GM23248 (cell line): ENCODE measurements around the gene NRBP1. TPM values are rescaled to one million over a fixed set of nuclear protein-coding genes. Genes with fewer than 3 reads are reported as not detected.
A peak's percentile ranks its signal among the peaks of the same experiment; 100 is the strongest.

Experiments
- DNase-seq: peaks from one replicate; pipeline ENCODE4 v3.0.0-alpha.2; 2015
- H2AFZ ChIP-seq: fragments of 200-600 bp; sonication (generic); 2 replicates; pipeline ENCODE4 v1.6.1; 2016; ENCODE audit warnings: antibody characterized with exemption
- H3F3A ChIP-seq: fragments of 200-600 bp; sonication (generic); 2 replicates; pipeline ENCODE4 v1.6.1; 2016; ENCODE audit warnings: mild to moderate bottlenecking, antibody characterized with exemption, mixed run types; ENCODE audit not compliant: insufficient read depth
- H3K27ac ChIP-seq: fragments of 200-600 bp; sonication (generic); 2 replicates; pipeline ENCODE4 v1.5.1; 2016; ENCODE audit warnings: mild to moderate bottlenecking
- H3K27me3 ChIP-seq: fragments of 200-600 bp; sonication (generic); replicated peaks from 2 replicates; pipeline ENCODE4 v1.6.1; 2016; ENCODE audit warnings: mild to moderate bottlenecking; ENCODE audit not compliant: insufficient read depth
- H3K36me3 ChIP-seq: fragments of 200-600 bp; sonication (generic); 2 replicates; pipeline ENCODE4 v1.6.1; 2016; ENCODE audit warnings: low read depth, mild to moderate bottlenecking
- H3K4me1 ChIP-seq: fragments of 200-600 bp; sonication (generic); 2 replicates; pipeline ENCODE4 v1.6.1; 2016; ENCODE audit warnings: mild to moderate bottlenecking; ENCODE audit not compliant: insufficient read depth
- H3K4me2 ChIP-seq: fragments of 200-600 bp; sonication (generic); one replicate; pipeline ENCODE4 v1.6.1; 2016; ENCODE audit warnings: mild to moderate bottlenecking; ENCODE audit not compliant: unreplicated experiment
- H3K4me3 ChIP-seq: fragments of 200-600 bp; sonication (generic); 2 replicates; pipeline ENCODE4 v1.5.1; 2016; ENCODE audit warnings: mild to moderate bottlenecking
- H3K79me2 ChIP-seq: fragments of 200-600 bp; sonication (generic); 2 replicates; pipeline ENCODE4 v1.6.1; 2016; ENCODE audit warnings: mild to moderate bottlenecking; ENCODE audit not compliant: insufficient read depth
- H3K9ac ChIP-seq: fragments of 200-600 bp; sonication (generic); 2 replicates; pipeline ENCODE4 v1.6.1; 2016; ENCODE audit warnings: mild to moderate bottlenecking
- H3K9me2 ChIP-seq: fragments of 200-600 bp; sonication (generic); 2 replicates; pipeline ENCODE4 v1.6.1; 2016; ENCODE audit warnings: mixed run types, mild to moderate bottlenecking, moderate library complexity; ENCODE audit not compliant: insufficient read depth
- H3K9me3 ChIP-seq: fragments of 200-600 bp; sonication (generic); one replicate; pipeline ENCODE4 v1.6.1; 2017; ENCODE audit warnings: low read depth
- H4K20me1 ChIP-seq: fragments of 200-600 bp; sonication (generic); 2 replicates; pipeline ENCODE4 v1.6.0; 2016; ENCODE audit not compliant: insufficient read depth
- EZH2 ChIP-seq: fragments of 200-600 bp; sonication (generic); IDR thresholded peaks from 2 replicates; pipeline ENCODE4 v1.6.1; 2018; ENCODE audit warnings: antibody characterized with exemption, mild to moderate bottlenecking; ENCODE audit not compliant: insufficient read depth, poor library complexity, severe bottlenecking
- EZH2phosphoT487 ChIP-seq: fragments of 200-600 bp; sonication (generic); IDR thresholded peaks from 2 replicates; pipeline ENCODE4 v1.6.1; 2018; ENCODE audit warnings: antibody characterized with exemption, moderate library complexity, mild to moderate bottlenecking, low read depth; ENCODE audit not compliant: insufficient read depth
- WGBS, 2 experiments: methylation state at CpG; one replicate each; pipeline ENCODE4 v1.1.6; 2015 to 2017; ENCODE audit warnings: low lambda C conversion rate in 2 of 2, low coverage in 1 of 2; ENCODE audit errors: missing lambda C conversion rate in 2 of 2; 5-methylcytosine and 5-hydroxymethylcytosine counted together
- in situ Hi-C: fragments of 300-500 bp; cut with MboI; formaldehyde crosslinking; loops from 2 replicates; pipeline ENCODE4 v1.15.0; 2020
- polyA plus RNA-seq: library from polyadenylated mRNA; unstranded; fragments of >200 nt; fragmentation: Nextera tagmentation; extraction: Ambion mirVana; gene quantifications from 2 replicates; pipeline ENCODE4 v1.2.1, GENCODE V29; 2016
- total RNA-seq: library from RNA; depleted of rRNA; stranded (reverse); fragments of >200 nt; shearing (Covaris generic); gene quantifications from 2 replicates; pipeline ENCODE4 v1.2.3, GENCODE V29; 2014

NRBP1 gene
- total and polyA plus RNA-seq, 2 experiments from 2014 or later: 165 to 201 TPM

DNA sequence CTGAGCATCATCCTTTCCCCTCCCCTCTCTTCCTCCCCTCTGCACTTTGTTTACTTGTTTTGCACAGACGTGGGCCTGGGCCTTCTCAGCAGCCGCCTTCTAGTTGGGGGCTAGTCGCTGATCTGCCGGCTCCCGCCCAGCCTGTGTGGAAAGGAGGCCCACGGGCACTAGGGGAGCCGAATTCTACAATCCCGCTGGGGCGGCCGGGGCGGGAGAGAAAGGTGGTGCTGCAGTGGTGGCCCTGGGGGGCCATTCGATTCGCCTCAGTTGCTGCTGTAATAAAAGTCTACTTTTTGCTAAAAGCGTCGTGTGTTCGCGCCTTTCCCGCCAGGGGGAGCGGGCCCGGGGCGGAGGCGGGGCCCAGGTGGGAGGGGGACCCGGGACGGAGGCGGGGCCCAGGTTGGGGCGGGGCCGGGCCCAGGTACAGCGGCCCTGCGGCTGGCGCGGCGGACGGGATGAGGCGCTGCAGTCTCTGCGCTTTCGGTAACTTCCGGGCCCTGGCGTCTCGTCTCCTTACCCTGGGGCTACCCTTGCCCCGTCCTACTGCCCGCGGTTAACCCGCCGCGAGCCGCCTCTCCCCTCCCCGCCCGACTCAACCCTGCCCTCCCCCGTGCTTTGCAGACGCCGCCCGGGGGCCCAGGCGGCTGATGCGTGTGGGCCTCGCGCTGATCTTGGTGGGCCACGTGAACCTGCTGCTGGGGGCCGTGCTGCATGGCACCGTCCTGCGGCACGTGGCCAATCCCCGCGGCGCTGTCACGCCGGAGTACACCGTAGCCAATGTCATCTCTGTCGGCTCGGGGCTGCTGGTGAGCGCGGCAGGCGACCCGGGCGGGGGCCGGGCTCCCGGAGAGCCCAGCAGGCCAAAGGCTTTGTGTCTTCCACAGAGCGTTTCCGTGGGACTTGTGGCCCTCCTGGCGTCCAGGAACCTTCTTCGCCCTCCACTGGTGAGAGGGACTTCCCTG lies 13.8 kb downstream of the NRBP1 start, which contains the start of gene KRTCAP3:
Gene KRTCAP3 (plus strand): TSS at position 424 of the 962 bp plus-strand sequence. CDS start 32 bp downstream, at position 456.
- H4K20me1 ChIP-seq: no peaks in the 10 kb centered on the region
- no peak within 1 kb of the TSS for H2AFZ ChIP-seq
- H3K79me2 ChIP-seq: no peaks in the 10 kb centered on the region
- no peak for DNase-seq
- H3K9ac ChIP-seq: no peak within 1 kb of the TSS
- H3K4me3 ChIP-seq: no peak within 1 kb of the TSS
- H3K4me2 ChIP-seq: no peak within 1 kb of the TSS
- H3K27ac ChIP-seq: no peak within 1 kb of the TSS
- H3K27me3 ChIP-seq: no peaks in the 10 kb centered on the region
- peaks cover 23% of the 10 kb centered on the region for H3F3A ChIP-seq
- in situ Hi-C loops: no loop called here
- no peaks in the 10 kb centered on the region for H3K9me3 ChIP-seq
- H3K36me3 ChIP-seq: peaks cover 33% of the 10 kb centered on the region
- H3K4me1 ChIP-seq: no peaks in the 10 kb centered on the region
- WGBS, 2 experiments: 70 to 74% methylated on average over 44 to 74 of the region's 80 CpGs
- TF ChIP-seq EZH2 (no peak), EZH2phosphoT487 (no peak)
- H3K9me2 ChIP-seq: no peaks in the 10 kb centered on the region

DNA sequence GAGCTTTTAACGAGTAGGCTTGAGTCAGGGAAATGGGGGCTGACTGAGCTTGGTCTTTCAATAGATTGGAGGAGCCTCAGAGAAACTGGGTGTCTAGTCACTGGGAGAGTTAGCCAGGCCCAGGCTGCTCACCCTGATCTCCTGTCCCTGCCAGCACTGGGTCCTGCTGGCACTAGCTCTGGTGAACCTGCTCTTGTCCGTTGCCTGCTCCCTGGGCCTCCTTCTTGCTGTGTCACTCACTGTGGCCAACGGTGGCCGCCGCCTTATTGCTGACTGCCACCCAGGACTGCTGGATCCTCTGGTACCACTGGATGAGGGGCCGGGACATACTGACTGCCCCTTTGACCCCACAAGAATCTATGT lies 14.5 kb downstream of the NRBP1 start:
- peak; percentile 19 for DNase-seq
- H3K9me2 ChIP-seq: no peaks in the 10 kb centered on the region
- TF ChIP-seq EZH2 (no peak), EZH2phosphoT487 (no peak)
- no peak overlapping the region for H3K4me2 ChIP-seq
- H3K27me3 ChIP-seq: no peaks in the 10 kb centered on the region
- H3K9ac ChIP-seq: no peak overlapping the region
- H3K27ac ChIP-seq: no peak overlapping the region
- H3K36me3 ChIP-seq: peaks cover 31% of the 10 kb centered on the region
- no peaks in the 10 kb centered on the region for H3K9me3 ChIP-seq
- H2AFZ ChIP-seq: no peak overlapping the region
- H3K4me1 ChIP-seq: no peaks in the 10 kb centered on the region
- H3K4me3 ChIP-seq: no peak overlapping the region
- in situ Hi-C loops: no loop called here
- H4K20me1 ChIP-seq: no peaks in the 10 kb centered on the region
- H3F3A ChIP-seq: peaks cover 23% of the 10 kb centered on the region
- 80 to 86% methylated on average over 6 of the region's 6 CpGs for WGBS, 2 experiments
- no peaks in the 10 kb centered on the region for H3K79me2 ChIP-seq

DNA sequence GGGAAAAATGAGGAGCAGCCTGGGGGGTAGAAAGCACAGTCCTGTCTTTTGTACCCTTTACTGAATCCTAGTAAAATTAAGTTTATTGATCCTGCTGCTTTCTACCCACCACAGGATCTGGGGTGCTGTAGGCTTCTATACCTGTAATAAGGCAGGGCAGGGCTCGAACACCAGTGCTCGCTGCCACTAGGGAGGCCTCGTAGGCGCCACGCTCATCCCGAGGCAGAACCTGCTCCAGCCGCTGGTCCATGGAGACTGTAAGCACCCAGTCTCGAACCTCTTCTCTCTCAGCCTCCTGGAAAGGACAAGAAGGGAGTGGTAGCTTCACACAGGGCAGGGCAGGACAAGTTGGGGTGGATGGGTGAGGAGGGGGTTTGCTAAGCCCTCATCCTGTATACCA lies 16.7 kb downstream of the NRBP1 start:
- H3K9me3 ChIP-seq: no peaks in the 10 kb centered on the region
- no peak overlapping the region for H3K9ac ChIP-seq
- no peak overlapping the region for H2AFZ ChIP-seq
- no peak overlapping the region for H3K4me3 ChIP-seq
- H3F3A ChIP-seq: 0 out of 2 replicates have a peak, but pooled peaks cover 12% of the 10 kb centered on the region
- DNase-seq: no peak
- in situ Hi-C loops: no loop called here
- no peaks in the 10 kb centered on the region for H3K79me2 ChIP-seq
- TF ChIP-seq EZH2: no peak
- TF ChIP-seq EZH2phosphoT487: no peak
- peaks cover 17% of the 10 kb centered on the region; the same call in 1 of the 2 replicates for H3K36me3 ChIP-seq
- H4K20me1 ChIP-seq: no peaks in the 10 kb centered on the region
- no peaks in the 10 kb centered on the region for H3K9me2 ChIP-seq
- no peak overlapping the region for H3K27ac ChIP-seq
- H3K4me2 ChIP-seq: no peak overlapping the region
- WGBS, 2 experiments: 93% methylated on average over 8 of the region's 8 CpGs
- no peaks in the 10 kb centered on the region for H3K4me1 ChIP-seq
- no peaks in the 10 kb centered on the region for H3K27me3 ChIP-seq

DNA sequence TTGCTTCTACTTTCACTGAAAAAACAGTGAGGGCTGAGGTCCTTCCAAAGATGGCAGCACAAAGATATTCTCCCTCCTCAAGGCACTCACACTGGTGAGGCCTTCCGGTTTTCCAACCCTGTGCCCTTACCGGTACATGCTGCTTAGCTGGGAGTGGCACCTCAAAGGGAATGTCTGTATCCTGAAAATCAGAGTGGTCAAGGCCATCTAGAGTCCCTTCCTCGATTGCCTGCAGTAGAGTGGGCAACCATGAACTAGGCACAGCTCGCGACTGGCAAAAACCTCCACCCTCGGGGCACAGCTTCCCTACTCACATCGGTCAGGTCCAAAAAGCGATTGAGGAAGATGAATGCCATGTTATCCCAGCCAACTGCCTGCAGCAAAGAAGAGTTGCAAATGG lies 17.2 kb downstream of the NRBP1 start:
- Histone ChIP-seq H3K27me3 (no peaks in the 10 kb centered on the region), H3K36me3 (peaks cover 13% of the 10 kb centered on the region; the same call in 1 of the 2 replicates), H3F3A (0 out of 2 replicates have a peak, but pooled peaks cover 12% of the 10 kb centered on the region), H2AFZ (no peak overlapping the region), H3K9me3 (no peaks in the 10 kb centered on the region), H3K79me2 (no peaks in the 10 kb centered on the region), H3K9me2 (no peaks in the 10 kb centered on the region), H3K27ac (no peak overlapping the region), H4K20me1 (no peaks in the 10 kb centered on the region), H3K4me2 (no peak overlapping the region), H3K9ac (no peak overlapping the region), H3K4me3 (no peak overlapping the region), H3K4me1 (no peaks in the 10 kb centered on the region)
- no peak for DNase-seq
- WGBS, 2 experiments: 95 to 100% methylated on average over 8 of the region's 8 CpGs
- in situ Hi-C loops: no loop called here
- TF ChIP-seq EZH2: no peak
- no peak for TF ChIP-seq EZH2phosphoT487
